DMS79 treated with DMSO at 0.1 percent for 48 hours (cell line): ENCODE results near the gene SH3BP5.
"Not testable (repeated sequence)": the region's sequence is repeated elsewhere in the genome, so short reads cannot be mapped to it uniquely, and the experiment has no call there.

Experiments
- DNase-seq: peaks from one replicate; lab custom pipeline; 2025; lab: John Stamatoyannopoulos, UW

The SH3BP5 gene, protein sequence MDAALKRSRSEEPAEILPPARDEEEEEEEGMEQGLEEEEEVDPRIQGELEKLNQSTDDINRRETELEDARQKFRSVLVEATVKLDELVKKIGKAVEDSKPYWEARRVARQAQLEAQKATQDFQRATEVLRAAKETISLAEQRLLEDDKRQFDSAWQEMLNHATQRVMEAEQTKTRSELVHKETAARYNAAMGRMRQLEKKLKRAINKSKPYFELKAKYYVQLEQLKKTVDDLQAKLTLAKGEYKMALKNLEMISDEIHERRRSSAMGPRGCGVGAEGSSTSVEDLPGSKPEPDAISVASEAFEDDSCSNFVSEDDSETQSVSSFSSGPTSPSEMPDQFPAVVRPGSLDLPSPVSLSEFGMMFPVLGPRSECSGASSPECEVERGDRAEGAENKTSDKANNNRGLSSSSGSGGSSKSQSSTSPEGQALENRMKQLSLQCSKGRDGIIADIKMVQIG

DNA sequence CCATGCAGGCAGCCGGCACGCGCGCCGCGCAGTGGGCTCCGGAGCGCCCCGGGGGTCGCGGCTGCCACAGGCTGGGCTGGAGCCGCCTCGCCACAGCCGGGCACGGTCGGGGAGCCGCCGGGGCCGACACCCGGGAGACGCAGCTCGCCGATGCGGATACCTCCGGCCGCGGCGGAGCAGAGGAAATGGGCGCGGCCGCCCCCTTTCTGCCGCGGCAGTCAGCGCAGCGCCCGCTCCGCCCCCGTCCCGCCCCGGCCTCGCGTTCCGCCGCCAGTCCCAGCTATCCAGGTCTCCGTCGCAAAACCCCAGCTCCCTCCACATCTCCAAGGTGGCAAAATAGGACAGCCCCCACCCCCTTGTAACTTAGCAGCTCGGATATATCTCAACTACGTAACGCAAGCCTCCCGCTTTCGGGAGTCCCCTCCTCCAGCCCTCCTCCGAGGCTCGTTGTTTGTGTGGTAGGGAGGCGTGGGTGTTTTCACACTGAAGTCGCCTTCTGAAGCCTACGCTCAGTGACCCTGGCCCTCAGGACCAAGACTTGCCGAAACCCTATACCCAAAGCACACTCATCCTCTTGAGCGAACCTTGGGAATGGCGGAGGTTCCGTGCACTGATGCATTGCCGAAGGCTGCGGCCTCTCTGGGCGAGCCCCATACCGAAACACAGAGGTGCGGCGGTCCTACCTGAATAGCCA, at the start of gene SH3BP5:
TSS of gene SH3BP5 (minus strand) at position 182 of the 694 bp plus-strand sequence. CDS start at position 4, 178 bp downstream.
- DNase-seq: peak; percentile 22

DNA sequence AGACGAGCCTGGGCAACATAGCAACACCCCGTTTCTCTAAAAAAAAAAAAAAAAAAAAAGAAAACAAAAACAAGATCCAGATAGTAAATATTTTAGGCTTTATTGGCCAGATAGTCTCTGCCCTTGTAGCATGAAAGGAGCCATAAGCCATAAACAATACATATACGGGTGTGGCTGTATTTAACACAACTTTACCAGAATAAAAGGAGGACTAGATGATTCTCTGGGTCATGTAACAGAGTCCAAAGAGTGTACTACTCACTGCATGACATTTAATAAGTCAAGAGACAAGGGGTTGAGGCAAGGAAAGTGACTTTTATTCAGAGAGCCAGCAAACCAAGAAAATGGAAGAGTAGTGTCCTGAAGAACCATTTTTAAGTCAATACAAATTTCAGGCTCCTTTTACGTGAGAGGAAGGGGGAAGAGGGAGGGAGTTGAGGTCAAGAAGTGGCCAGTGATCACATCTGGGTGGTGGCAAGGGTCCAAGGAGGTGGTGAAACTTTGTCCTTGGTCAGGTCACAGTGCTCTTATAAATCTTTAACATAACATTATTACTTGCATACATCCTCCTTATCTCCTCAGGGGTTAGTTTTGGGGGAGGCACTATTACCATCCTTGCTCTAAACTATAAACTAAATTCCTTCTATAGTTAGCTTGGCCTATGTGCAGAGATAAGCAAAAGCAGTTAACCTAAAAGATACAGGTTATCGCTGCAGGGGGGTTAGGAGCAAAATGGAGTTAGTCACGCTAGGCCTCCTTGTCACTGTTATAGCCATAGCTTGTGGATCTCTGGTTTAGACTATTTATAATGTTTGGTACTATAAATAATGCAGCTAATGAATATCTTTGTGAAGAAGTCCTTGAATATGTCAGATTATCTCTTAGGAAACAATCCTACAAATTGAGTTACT, 48.8 kb upstream of the SH3BP5 start:
- DNase-seq: no peak

DNA sequence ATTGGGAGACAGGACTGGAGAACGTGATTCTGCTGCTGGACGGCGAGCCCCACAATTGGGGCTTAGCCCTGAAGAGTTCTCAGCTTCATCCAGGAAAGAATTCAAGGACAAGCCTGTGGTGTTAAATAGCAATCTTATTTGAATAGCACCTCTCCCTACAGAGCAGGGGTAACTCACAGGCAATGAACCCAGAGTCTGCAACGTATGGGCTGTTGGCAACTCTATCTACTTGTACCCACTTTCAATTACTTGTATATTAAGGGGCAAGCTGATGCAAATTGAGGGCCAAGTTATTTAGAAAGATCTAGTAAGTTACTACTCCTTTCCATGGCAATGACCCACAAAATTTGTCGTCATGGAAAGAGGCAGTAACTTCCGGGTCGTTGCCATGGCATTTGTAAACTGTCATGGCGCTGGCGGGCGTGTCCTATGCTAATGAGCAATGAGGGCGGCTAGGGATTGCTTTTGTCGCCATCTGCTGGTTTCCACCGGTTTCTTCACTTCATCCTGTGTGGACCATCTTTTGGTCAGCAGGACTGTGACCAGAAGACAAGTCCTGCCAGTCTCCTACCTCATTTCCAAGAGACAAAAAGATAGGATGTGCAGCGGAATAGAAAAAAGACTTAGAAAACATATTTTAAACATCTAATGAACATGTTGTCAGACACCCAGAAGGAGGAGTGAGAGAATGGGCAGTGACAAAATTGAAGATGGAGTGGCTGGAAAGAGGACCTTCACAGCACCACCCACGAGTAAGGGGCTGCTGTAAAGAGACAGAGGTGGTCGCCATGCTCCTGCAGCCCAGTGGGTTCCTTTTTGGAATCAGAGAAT, 45.8 kb upstream of the SH3BP5 start:
- no peak for DNase-seq

DNA sequence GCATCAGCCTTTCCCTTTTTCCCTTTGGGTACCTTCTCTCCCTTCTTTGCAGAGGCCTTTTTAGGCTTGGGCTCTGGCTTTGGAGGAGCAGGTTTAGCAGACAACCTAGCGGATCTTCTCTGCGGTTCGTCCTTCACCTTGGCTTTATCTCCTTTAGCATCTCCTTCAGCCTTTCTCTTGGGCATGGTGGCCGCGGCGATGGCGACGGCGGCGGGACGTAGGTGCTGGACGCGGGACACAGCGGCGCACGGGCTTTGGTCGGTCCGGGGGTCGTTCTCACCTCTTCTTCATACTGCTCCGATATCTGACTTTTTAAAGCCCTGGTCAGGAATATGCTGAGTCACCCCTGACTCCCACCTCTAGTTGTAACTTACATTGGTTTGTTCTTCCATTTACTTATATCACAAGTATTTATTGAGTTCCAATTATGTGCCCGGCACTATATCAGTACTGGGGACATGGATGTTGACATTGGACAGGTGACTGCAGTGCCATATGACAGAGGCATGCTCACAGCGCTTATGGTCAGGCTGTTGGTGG, 43.1 kb upstream of the SH3BP5 start:
- DNase-seq: no peak

DNA sequence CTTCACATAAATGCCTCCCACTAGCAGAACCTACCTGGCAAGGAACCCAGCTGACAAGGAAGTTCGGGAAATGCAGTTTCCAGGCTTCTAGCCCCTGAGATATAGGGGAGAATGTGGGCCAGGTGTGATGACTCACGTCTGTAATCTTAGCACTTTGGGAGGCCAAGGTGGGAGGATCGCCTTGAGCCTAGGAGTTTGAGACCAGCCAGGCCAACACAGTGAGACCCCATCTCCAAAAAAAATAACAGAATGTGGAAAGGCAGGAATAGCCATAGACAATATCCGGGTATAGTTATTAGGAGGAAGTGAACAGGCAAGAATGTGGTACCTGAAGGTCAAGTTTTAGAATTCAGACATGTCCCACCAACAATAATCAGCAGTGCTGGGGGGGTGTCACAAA, 40.5 kb upstream of the SH3BP5 start:
- no peak for DNase-seq

DNA sequence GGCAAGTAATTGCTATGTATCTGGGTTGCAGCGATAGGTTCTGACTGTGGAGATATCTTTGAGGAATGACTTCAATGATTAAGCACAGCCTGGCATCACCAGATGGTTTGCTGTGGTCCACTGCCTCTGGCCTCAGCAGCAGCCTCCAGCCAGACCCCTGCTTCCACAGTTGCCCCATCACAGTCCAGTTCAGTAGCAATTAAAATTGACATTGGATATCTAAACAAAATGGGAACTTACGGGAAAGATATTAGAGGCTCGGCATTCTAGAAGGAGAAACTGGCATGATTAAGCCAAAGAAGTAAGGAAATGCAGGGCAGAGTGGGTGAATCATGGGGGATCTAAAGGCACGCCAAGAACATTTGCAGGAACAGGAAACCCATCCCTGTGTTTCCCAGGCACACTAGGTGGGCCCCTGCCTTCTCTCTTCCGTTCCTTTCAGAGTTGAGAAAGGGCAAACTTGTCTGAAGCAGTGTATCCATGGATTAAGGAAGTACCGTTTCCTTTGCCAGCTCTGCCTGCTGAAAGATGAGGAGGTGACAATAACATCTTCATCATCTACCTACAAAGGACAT, 36.3 kb upstream of the SH3BP5 start:
- DNase-seq: no peak

DNA sequence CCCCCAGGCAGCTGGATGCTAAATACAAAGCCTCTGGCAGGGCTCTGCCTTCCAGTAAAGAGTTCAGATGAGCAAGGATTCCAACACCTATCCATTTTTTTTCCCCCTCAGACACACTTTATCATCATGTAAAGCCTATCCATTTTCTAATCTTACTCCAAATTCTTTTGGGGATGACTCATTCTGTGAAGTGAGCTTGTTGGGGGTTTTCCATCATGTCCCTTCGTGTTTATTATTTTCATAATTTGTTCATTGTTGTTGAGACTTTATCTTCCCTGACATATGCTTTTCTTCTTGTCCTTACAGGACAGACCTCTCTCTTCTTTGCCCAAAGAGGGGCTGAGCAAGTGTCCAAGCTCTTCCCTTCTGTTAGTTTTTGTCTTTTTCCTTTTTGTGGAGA, 34.7 kb upstream of the SH3BP5 start:
- DNase-seq: no peak

DNA sequence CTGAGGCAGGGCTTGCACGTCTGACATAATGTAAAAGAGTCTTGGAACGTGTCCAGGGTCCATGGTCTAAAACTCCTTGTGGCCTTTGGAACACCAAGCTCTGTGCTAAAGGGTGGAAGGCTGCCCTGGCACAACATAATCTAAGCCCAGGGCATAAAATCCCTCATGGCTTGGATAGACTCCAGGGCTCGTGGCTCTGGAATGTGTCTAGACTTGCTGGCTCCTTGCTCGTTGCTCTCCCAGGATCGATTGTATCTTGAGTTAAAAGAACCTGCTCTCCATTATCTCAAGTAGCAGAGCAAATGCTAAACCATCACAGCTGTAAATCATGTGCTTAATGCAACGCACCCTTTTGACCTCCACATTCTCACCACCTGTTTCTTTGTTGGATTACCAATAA, 31.7 kb upstream of the SH3BP5 start:
- DNase-seq: peak; percentile 61

DNA sequence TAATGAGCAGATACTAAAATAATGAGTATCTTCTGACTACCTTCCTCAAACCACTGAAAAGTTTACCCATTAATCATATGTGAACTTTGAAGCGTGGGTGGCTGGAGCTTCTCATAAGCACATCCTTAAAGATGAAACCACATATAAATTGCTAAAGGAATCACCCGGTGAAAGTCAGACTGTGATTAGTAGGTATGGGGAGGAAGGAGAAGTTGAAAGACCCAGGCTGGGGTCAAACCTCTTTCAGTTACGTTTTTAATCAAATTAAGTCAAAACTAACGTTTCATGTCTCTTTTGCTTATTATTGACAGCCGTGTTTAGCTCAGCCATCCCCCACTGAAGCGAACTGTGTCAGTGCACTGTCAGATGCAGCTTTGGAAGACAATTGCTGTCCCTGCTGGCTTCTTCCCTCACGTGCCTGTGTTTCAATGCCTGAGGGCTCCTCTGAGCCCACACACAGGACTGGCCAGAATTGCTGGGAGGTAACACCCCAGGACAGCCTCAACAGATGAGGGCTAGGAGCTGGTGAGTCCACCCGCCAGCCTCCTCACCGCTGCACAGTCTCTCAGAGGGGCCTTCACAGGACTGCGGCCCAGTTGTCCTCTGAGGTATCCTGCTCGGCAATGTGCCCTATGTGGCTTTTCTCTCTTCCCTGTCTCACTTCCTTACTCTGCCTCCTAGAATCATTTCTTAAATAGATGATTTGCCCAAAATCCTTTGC, 29.3 kb upstream of the SH3BP5 start:
- no peak for DNase-seq

DNA sequence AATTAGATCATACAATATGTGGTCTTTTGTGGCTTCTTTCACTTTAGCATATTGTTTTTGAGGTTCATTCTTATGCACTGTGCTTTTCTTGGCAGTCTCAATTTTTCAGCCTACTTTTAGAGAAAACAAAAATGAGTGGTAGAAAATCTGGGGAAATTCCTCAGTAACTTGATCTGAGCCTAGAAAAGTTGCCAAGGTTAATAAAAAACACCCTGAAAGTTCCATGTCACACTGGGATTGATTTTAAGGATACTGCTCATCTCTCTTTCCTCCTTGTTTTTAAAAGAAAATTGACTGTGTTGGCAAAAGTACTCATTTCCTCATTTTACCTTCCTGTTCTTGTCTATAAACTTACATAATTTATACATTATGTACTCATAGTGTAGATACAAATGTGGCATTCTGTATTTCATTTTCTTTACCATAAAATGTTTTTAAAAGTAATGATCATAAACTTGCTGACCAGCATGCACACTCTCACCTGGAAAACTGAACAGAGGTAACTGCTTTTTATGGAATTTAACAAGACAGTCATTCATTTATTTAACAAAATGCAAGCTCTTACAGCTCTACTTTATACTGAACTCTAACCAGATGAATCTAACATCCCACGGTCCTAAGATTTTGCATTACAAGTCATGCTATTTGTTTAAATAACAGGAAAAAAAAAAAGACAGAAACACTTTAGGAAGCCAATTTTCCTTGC, 28.6 kb upstream of the SH3BP5 start:
- DNase-seq: no peak

DNA sequence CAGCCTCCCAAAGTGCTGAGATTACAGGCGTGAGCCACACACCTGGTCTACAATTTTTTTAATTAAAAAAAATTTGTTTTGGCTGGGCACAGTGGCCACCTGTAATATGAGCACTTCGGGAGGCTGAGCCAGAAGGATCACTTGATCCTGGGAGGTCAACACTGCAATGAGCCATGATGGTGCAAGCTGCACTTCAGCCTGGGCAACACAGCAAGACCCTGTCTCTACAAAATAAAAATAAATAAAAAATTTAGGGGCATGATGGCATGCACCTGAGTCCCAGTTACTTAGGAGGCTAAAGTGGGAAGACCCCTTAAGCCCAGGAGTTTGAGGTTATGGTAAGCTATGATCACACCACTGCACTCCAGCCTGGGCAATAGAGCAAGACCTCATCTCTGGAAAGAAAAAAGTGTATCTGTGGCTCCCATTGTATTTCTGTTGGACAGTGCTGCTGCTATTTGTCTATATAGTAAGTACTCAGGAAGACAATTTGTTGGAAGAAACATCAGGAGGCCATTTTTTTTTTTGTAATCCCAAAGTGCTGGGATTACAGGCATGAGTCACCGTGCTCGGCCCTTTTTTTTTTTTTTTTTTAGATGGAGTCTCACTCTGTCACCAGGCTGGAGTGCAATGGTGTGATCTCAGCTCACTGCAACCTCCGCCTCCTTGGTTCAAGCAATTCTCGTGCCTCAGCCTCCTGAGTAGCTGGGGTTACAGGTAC, 27.5 kb upstream of the SH3BP5 start:
- DNase-seq: no peak

DNA sequence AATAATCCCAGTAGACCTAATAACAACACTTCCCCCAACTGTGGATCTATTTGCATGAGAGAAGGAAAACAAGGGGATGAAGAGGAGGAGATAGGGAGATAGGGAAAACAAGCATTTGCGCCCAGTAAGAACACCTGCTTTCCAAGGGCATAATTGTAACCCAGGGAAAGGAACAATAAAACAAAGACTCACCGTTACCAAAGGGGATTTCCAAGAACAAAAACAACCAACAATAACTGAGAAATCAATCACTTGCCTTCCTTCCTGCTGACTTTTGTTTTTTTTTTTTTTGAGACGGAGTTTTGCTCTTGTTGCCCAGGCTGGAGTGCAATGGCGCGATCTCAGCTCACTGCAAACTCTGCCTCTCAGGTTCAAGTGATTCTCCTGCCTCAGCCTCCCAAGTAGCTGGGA, 24.3 kb upstream of the SH3BP5 start:
- DNase-seq: not testable (repeated sequence)

DNA sequence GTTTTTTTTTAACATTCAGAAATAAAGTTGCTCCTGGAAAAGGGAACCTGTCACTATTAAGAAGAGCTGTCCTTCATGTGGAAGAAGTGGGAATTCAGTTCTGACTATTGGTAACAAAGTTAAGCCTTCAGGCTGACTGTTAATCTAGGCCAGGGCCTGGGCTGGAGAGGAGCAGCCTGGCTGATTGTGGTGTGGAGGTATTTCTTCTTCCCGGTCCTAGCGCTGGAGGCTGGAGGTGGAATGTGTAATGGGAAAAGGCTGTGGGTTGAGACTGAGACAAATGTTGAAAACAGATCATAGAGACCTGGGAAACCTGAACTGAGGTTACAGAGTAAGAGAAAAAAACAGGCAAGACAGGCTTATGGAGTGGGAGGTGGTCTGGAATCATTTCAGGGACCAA, 23.8 kb upstream of the SH3BP5 start:
- no peak for DNase-seq

DNA sequence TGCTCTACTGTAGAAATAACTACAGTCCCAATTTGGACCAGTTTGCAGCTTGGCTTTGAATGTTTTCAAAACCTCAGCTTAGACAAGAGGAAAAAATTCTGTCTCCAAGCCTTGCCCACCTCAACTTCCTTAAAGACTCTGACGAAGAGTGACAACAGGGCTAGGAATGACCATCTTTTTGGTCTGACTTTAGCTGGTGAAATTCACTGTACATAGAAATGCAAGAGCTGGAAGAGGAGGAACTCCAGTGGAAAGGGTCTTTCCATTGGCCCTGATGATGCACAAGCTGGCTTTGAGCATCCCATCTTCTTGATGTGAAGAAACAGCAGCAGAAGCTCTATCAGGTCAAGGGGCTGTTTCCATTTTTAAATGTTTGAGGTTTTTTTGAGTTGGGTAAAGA, 22.7 kb upstream of the SH3BP5 start:
- no peak for DNase-seq

DNA sequence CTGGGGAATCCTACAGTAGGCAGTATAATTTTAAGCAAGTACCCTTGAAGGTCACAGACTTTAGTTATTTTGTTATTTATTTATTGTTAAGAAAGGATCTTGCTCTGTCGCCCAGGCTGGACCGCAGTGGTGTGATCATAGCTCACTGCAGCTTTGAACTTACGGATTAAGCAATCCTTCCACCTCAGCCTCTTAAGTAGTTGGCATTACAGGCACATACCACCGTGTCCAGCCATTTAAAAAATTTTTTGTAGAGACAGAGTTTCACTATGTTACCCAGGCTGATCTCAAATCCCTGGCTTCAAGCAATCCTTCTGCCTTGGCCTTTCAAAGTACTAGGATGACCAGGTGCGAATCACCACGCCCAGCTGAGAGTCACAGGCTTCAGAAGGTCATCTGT, 22.1 kb upstream of the SH3BP5 start:
- DNase-seq: no peak

DNA sequence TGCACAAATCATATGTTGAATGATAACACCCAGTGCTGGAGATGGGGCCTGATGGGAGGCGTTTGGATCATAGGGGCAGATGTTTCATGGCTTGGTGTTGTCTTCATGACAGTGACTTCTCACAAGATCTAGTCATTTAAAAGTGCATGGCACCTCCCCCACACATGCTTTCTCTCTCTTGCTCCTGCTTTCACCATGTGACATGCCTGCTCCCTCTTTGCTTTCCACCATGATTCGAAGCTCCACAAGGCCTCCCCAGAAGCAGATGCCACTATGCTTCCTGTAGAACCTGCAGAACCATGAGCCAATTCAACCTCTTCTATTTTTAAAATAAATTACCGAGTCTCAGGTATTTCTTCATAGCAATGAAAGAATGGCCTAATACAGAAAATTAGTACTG, 17.8 kb upstream of the SH3BP5 start:
- DNase-seq: no peak

DNA sequence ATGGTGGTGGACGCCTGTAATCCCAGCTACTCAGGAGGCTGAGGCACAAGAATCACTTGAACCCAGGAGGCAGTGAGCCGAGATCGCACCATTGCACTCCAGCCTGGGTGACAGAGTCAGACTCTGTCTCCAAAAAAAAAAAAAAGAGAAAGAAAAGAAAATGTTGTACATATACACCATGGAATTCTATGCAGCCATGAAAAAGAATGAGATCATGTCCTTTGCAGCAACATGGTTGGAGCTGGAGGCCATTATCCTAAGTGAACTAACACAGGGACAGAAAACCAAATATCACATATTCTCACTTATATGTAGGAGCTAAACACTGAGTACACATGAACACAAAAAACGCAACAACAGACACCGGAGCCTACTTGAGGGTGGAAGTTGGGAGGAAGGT, 17.1 kb upstream of the SH3BP5 start:
- not testable (repeated sequence) for DNase-seq

DNA sequence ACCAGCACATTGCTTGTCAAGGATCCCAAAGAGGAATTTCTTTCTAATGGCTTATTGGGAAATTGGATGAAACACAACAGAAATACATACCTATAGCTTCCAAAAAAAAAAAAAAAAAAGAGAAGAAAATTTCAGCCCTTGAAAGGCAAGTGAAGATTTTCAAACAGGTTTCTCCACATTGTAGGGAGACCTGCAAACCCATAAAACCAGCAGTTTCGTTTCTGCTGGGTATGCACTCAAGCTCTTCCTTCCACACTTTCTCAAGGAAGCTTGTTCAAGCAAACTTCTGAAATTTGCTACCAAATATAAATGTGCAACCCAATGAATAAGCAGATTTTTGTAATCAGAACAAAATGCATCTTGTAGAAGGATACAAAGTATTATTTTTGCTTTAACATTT, 15.9 kb upstream of the SH3BP5 start:
- DNase-seq: no peak

DNA sequence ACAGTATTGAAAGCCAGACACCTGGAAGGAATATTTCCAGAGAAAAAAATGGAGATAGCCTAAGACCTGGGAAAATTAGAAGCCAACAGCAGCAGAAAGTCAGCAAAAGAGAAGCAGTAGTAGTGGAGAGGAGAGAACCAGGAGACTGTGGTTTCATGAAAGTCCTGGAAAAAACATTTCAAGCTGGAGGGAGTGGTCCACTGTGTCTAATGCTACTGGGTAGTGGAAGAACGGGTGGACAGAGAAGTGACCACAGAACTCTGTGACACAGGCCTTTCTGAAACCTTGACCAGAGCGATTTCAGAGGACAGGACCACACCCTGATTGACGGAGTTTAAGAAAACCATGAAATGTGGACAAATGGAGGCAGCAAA, 15.3 kb upstream of the SH3BP5 start:
- no peak for DNase-seq
